H1 (cell line): ENCODE data around the gene FBXO7. TPM values are rescaled to one million over a fixed set of nuclear protein-coding genes. Genes with fewer than 3 reads are reported as not detected.

ENCODE experiments used
- CTCF ChIA-PET: fragments of 300-600 bp; sonication (Branson Sonifier 250); formaldehyde crosslinking; loops from one replicate; lab custom pipeline; 2021; ENCODE audit not compliant: partially characterized antibody; lab: Charles Lee
- POLR2A ChIA-PET: fragments of 300-600 bp; sonication (Branson Sonifier 250); formaldehyde crosslinking; loops from one replicate; lab custom pipeline; 2021; ENCODE audit warnings: inconsistent platforms; ENCODE audit not compliant: partially characterized antibody; lab: Charles Lee
- DNase-seq, 2 experiments: peaks; one replicate each; pipeline versions ENCODE4 v3.0.0 to v3.0.0-alpha.2; 2010 to 2022; ENCODE audit warnings: low spot score in 2 of 2, low read depth in 1 of 2, mixed read lengths in 1 of 2
- FAIRE-seq: peaks from 2 replicates; lab custom pipeline; 2011; peaks lifted over from hg19 to GRCh38; lab: Jason Lieb, UNC
- H2AFZ ChIP-seq: 2 replicates; pipeline ENCODE4 v1.8.1; 2012; ENCODE audit warnings: low read length, inconsistent platforms
- H2AK5ac ChIP-seq: 2 replicates; pipeline ENCODE4 v1.6.1; 2013; ENCODE audit warnings: low read depth, low read length
- H2BK120ac ChIP-seq: replicated peaks from 2 replicates; pipeline ENCODE3; 2013; ENCODE audit warnings: low read depth, low read length, inconsistent platforms
- H2BK12ac ChIP-seq: 2 replicates; pipeline ENCODE4 v1.6.1; 2013; ENCODE audit warnings: low read depth, low read length
- H2BK15ac ChIP-seq: 2 replicates; pipeline ENCODE4 v1.6.1; 2013; ENCODE audit warnings: low read length
- H2BK20ac ChIP-seq: 2 replicates; pipeline ENCODE4 v1.6.1; 2013; ENCODE audit warnings: low read length
- H2BK5ac ChIP-seq: 2 replicates; pipeline ENCODE4 v1.6.1; 2013; ENCODE audit warnings: low read depth, low read length
- H3K14ac ChIP-seq: 2 replicates; pipeline ENCODE4 v1.6.1; 2013; ENCODE audit warnings: inconsistent platforms; ENCODE audit not compliant: insufficient read length
- H3K18ac ChIP-seq: 2 replicates; pipeline ENCODE4 v1.6.1; 2013; ENCODE audit warnings: low read length; ENCODE audit errors: extremely low read depth
- H3K23ac ChIP-seq: 2 replicates; pipeline ENCODE4 v1.6.1; 2013; ENCODE audit warnings: inconsistent platforms; ENCODE audit not compliant: insufficient read length
- H3K23me2 ChIP-seq: 2 replicates; pipeline ENCODE4 v1.6.1; 2013; ENCODE audit warnings: low read depth, low read length
- H3K27ac ChIP-seq: 2 replicates; pipeline ENCODE4 v1.6.1; 2011; ENCODE audit warnings: low read depth, low read length, inconsistent platforms
- H3K27me3 ChIP-seq, 4 experiments: replicated peaks in 1 of 4; 1 replicate in 1 of 4; 2 replicates in 3 of 4; pipeline versions ENCODE4 v1.6.1 to v1.8.1; 2011 to 2013; ENCODE audit warnings: low read length in 3 of 4, mild to moderate bottlenecking in 3 of 4, inconsistent platforms in 2 of 4, mixed read lengths in 2 of 4, moderate library complexity in 1 of 4; ENCODE audit not compliant: control insufficient read depth in 3 of 4, insufficient read depth in 3 of 4; ENCODE audit errors: extremely low read depth in 1 of 4
- H3K36me3 ChIP-seq, 4 experiments: 2 replicates each; pipeline versions ENCODE4 v1.6.1 to v1.8.1; 2011 to 2013; ENCODE audit warnings: mild to moderate bottlenecking in 4 of 4, low read length in 3 of 4, moderate library complexity in 2 of 4, control low read depth in 1 of 4, inconsistent platforms in 1 of 4; ENCODE audit not compliant: insufficient read depth in 4 of 4, control insufficient read depth in 2 of 4
- H3K4ac ChIP-seq: replicated peaks from 2 replicates; pipeline ENCODE3; 2013; ENCODE audit warnings: low read length, low read depth, mixed read lengths, inconsistent platforms; ENCODE audit not compliant: insufficient read length
- H3K4me1 ChIP-seq, 4 experiments: replicated peaks in 1 of 4; 1 replicate in 1 of 4; 2 replicates in 3 of 4; pipeline versions ENCODE4 v1.6.1 to v1.8.1; 2011 to 2013; ENCODE audit warnings: low read length in 3 of 4, inconsistent platforms in 2 of 4, mixed read lengths in 1 of 4; ENCODE audit not compliant: insufficient read depth in 4 of 4, control insufficient read depth in 3 of 4
- H3K4me2 ChIP-seq, 2 experiments: 2 replicates each; pipeline versions ENCODE4 v1.6.1 to v1.8.1; 2011 to 2013; ENCODE audit warnings: low read depth in 2 of 2, low read length in 2 of 2, control low read depth in 1 of 2, inconsistent platforms in 1 of 2, mild to moderate bottlenecking in 1 of 2; ENCODE audit not compliant: insufficient read depth in 1 of 2
- H3K4me3 ChIP-seq, 4 experiments: fragments of 200-600, 300-600 bp in 1 of 4; sonication (generic), shearing (Covaris generic), sonication (Bioruptor Twin) in 1 of 4; 2 replicates each; pipeline versions ENCODE4 v1.5.1 to v1.8.1; 2011 to 2016; ENCODE audit warnings: low read length in 4 of 4, low read depth in 3 of 4, control low read depth in 2 of 4, inconsistent platforms in 2 of 4, mild to moderate bottlenecking in 2 of 4, mixed read lengths in 1 of 4, moderate library complexity in 1 of 4; ENCODE audit not compliant: insufficient read depth in 2 of 4; ENCODE audit errors: extremely low read depth in 1 of 4
- H3K56ac ChIP-seq: replicated peaks from 2 replicates; pipeline ENCODE3; 2013; ENCODE audit warnings: low read depth, mild to moderate bottlenecking, mixed read lengths, low read length, inconsistent platforms; ENCODE audit not compliant: insufficient read length
- H3K79me1 ChIP-seq: 2 replicates; pipeline ENCODE4 v1.6.1; 2013; ENCODE audit warnings: low read depth, low read length, control low read depth
- H3K79me2 ChIP-seq, 2 experiments: 2 replicates each; pipeline versions ENCODE4 v1.6.1 to v1.8.1; 2012 to 2013; ENCODE audit warnings: low read length in 2 of 2, mild to moderate bottlenecking in 2 of 2, inconsistent platforms in 1 of 2; ENCODE audit not compliant: insufficient read depth in 2 of 2, control insufficient read depth in 1 of 2
- H3K9ac ChIP-seq, 4 experiments: replicated peaks in 1 of 4; 1 replicate in 1 of 4; 2 replicates in 3 of 4; pipeline versions ENCODE4 v1.6.1 to v1.8.1; 2011 to 2013; ENCODE audit warnings: low read depth in 3 of 4, low read length in 3 of 4, control low read depth in 2 of 4, mild to moderate bottlenecking in 2 of 4, moderate library complexity in 2 of 4, inconsistent platforms in 1 of 4; ENCODE audit errors: extremely low read depth in 1 of 4
- H3K9me3 ChIP-seq, 2 experiments: 2 replicates each; pipeline versions ENCODE4 v1.6.1 to v1.8.1; 2012 to 2013; ENCODE audit warnings: mild to moderate bottlenecking in 2 of 2, moderate library complexity in 2 of 2, control low read depth in 1 of 2, inconsistent platforms in 1 of 2, low read depth in 1 of 2, low read length in 1 of 2, mixed read lengths in 1 of 2; ENCODE audit not compliant: insufficient read depth in 2 of 2
- H4K20me1 ChIP-seq, 2 experiments: replicated peaks in 1 of 2; 2 replicates each; pipeline versions ENCODE3 to v1.8.1; 2011 to 2013; ENCODE audit warnings: inconsistent platforms in 2 of 2, low read length in 2 of 2, mild to moderate bottlenecking in 1 of 2; ENCODE audit not compliant: insufficient read depth in 2 of 2, control insufficient read depth in 1 of 2
- H4K5ac ChIP-seq: 2 replicates; pipeline ENCODE4 v1.6.1; 2013; ENCODE audit warnings: low read length, low read depth, mixed read lengths, inconsistent platforms; ENCODE audit not compliant: insufficient read length
- H4K8ac ChIP-seq: 2 replicates; pipeline ENCODE4 v1.8.0; 2013; ENCODE audit warnings: mild to moderate bottlenecking, moderate library complexity, low read length, inconsistent platforms; ENCODE audit not compliant: insufficient read depth; ENCODE audit errors: extremely low read depth
- H4K91ac ChIP-seq: replicated peaks from 2 replicates; pipeline ENCODE3; 2013; ENCODE audit warnings: low read length, mixed read lengths, inconsistent platforms; ENCODE audit not compliant: insufficient read length
- CHD1 ChIP-seq: IDR thresholded peaks from 2 replicates; pipeline ENCODE4 v1.6.1; 2012; ENCODE audit warnings: low read depth, low read length, improper control_type of control experiment
- MAFK ChIP-seq: IDR thresholded peaks from 2 replicates; pipeline ENCODE4 v1.6.1; 2012; ENCODE audit warnings: low read depth, mild to moderate bottlenecking, improper control_type of control experiment, low read length
- NANOG ChIP-seq: IDR thresholded peaks from 2 replicates; pipeline ENCODE4 v1.6.1; 2011; ENCODE audit warnings: low read length, low read depth, mild to moderate bottlenecking, inconsistent platforms; ENCODE audit not compliant: insufficient read depth, poor library complexity, severe bottlenecking
- RFX5 ChIP-seq: IDR thresholded peaks from 2 replicates; pipeline ENCODE4 v1.6.1; 2011; ENCODE audit warnings: low read depth, low read length, improper control_type of control experiment, borderline replicate concordance
- SIN3A ChIP-seq, 2 experiments: IDR thresholded peaks in 1 of 2; conservative IDR thresholded peaks in 1 of 2; 2 replicates each; pipeline ENCODE4 v1.6.1; 2011 to 2012; ENCODE audit warnings: low read length in 2 of 2, improper control_type of control experiment in 1 of 2, low read depth in 1 of 2, mild to moderate bottlenecking in 1 of 2
- TBP ChIP-seq: IDR thresholded peaks from 2 replicates; pipeline ENCODE4 v1.6.1; 2011; ENCODE audit warnings: low read depth, low read length, improper control_type of control experiment
- USF2 ChIP-seq: IDR thresholded peaks from 2 replicates; pipeline ENCODE4 v1.6.1; 2011; ENCODE audit warnings: low read length, improper control_type of control experiment
- WGBS, 2 experiments: shearing (Covaris generic) in 1 of 2; methylation state at CpG; one replicate each; pipeline versions ENCODE4 v1.1.6 to v1.1.7; 2013 to 2015; ENCODE audit warnings: low lambda C conversion rate in 2 of 2, mixed read lengths in 2 of 2, inconsistent platforms in 1 of 2, low coverage in 1 of 2, missing lambda C conversion rate in 1 of 2; ENCODE audit not compliant: insufficient replicate concordance in 2 of 2, insufficient coverage in 1 of 2, insufficient read length in 1 of 2; ENCODE audit errors: extremely low coverage in 1 of 2, missing lambda C conversion rate in 1 of 2; 5-methylcytosine and 5-hydroxymethylcytosine counted together
- polyA plus RNA-seq, 7 experiments: library from polyadenylated mRNA; depleted of rRNA in 3 of 7; stranded (reverse) in 5 of 7; unstranded in 2 of 7; fragments of >200 nt in 5 of 7; fragments of 200-250 nt in 2 of 7; gene quantifications; 1 replicate in 5 of 7; 2 replicates in 1 of 7; 4 replicates in 1 of 7; pipeline versions ENCODE4 v1.2.1 to v1.2.3, GENCODE V29; 2011 to 2013; ENCODE audit warnings: missing spikeins in 2 of 7, mixed read lengths in 2 of 7
- total RNA-seq: library from RNA; stranded (reverse); fragmentation: NEBNext Ultra II Directional; extraction: Animal tissue kit (Norgen Biotek cat#: 25700); gene quantifications from 2 replicates; pipeline ENCODE4 v1.2.1, GENCODE V29; 2021

Gene FBXO7
- total and polyA plus RNA-seq, 2 of the 8 experiments (the other 6 are each of a cell fraction or from before 2014, with no cell fraction given), result 62.7 to 76.1 TPM

- H3K4me3 ChIP-seq, result no peak overlapping the region
- 75% methylated on average over 6 of the region's 6 CpGs; no CpG with 5 or more reads in 1 of the 2 experiments for WGBS, 2 experiments
- H3K56ac ChIP-seq, result no peak overlapping the region
- H2BK5ac ChIP-seq, result no peak overlapping the region
- H2BK20ac ChIP-seq, result no peak overlapping the region
- H3K36me3 ChIP-seq, result no peaks in the 10 kb centered on the region
- no peaks in the 10 kb centered on the region for H4K20me1 ChIP-seq
- no peak overlapping the region for H2BK120ac ChIP-seq
- H4K91ac ChIP-seq, result no peak overlapping the region
- no peak overlapping the region for H2BK12ac ChIP-seq
- no peak overlapping the region for H2AK5ac ChIP-seq
- DNase-seq (no peak), FAIRE-seq (no peak)
- no peak overlapping the region for H3K27ac ChIP-seq
- H3K9ac ChIP-seq, result no peak overlapping the region
- H3K14ac ChIP-seq, result no peak overlapping the region
- H4K8ac ChIP-seq, result no peak overlapping the region
- H3K27me3 ChIP-seq, result peaks cover 0 to 13% (median 4%) of the 10 kb centered on the region in 4 experiments; a peak in 5 of 7 replicates
- H2BK15ac ChIP-seq, result no peak overlapping the region
- H3K9me3 ChIP-seq, result no peaks in the 10 kb centered on the region
- no peak overlapping the region for H3K23ac ChIP-seq
- H4K5ac ChIP-seq, result no peak overlapping the region
- no peak overlapping the region for H3K4ac ChIP-seq
- ChIA-PET CTCF (interaction anchor here (0.8 to 2.7 kb wide), 8 partner anchors 16 to 327 kb away, joined by 3 to 10 read pairs (median 6); partner anchors contain the start of gene RTCB), POLR2A (interaction anchor here (0.6 kb wide), 1 partner anchor 17 kb away, joined by 3 read pairs; no protein-coding TSS in a partner anchor)
- no peak overlapping the region for H3K4me2 ChIP-seq
- H3K79me2 ChIP-seq, result no peaks in the 10 kb centered on the region
- H3K18ac ChIP-seq, result no peak overlapping the region
- no peaks in the 10 kb centered on the region for H3K23me2 ChIP-seq
- H3K4me1 ChIP-seq, result peaks cover 0 to 3% (median under 1%) of the 10 kb centered on the region in 4 experiments; a peak in 2 of 7 replicates
- H2AFZ ChIP-seq, result no peak overlapping the region
- no peaks in the 10 kb centered on the region for H3K79me1 ChIP-seq
- TF ChIP-seq NANOG, result no peak
- no peak for TF ChIP-seq SIN3A (conservative IDR thresholded peaks at IDR 0.05 in 1 of 2, IDR thresholded peaks at IDR 0.05 in 1 of 2; ENCODE audit: low read depth in 1 of 2, low read length in 2 of 2)
- TF ChIP-seq TBP, result no peak
- TF ChIP-seq USF2, result no peak
- TF ChIP-seq MAFK, result no peak
- no peak for TF ChIP-seq RFX5
- TF ChIP-seq CHD1, result no peak
These were observed 4.8 kb upstream of the FBXO7 start for GRCh38 chr22:32469799-32470212.
